H1 (cell line): ENCODE results near the gene BAX. TPM values are rescaled to one million over a fixed set of nuclear protein-coding genes. Genes with fewer than 3 reads are reported as not detected.
A peak's percentile ranks its signal among the peaks of the same experiment; 100 is the strongest.

Source experiments
- ATF2 ChIP-seq: IDR thresholded peaks from 2 replicates; pipeline ENCODE4 v1.6.1; 2012; ENCODE audit warnings: low read length, inconsistent platforms
- BACH1 ChIP-seq: IDR thresholded peaks from 2 replicates; pipeline ENCODE4 v1.6.1; 2012; ENCODE audit warnings: low read length, improper control_type of control experiment
- BRCA1 ChIP-seq: IDR thresholded peaks from 2 replicates; pipeline ENCODE4 v1.6.1; 2012; ENCODE audit warnings: low read depth, low read length, improper control_type of control experiment
- CEBPB ChIP-seq: IDR thresholded peaks from 2 replicates; pipeline ENCODE4 v1.6.1; 2012; ENCODE audit warnings: low read depth, low read length
- CHD2 ChIP-seq: IDR thresholded peaks from 2 replicates; pipeline ENCODE4 v1.6.1; 2012; ENCODE audit warnings: low read length, improper control_type of control experiment
- CREB1 ChIP-seq: IDR thresholded peaks from 2 replicates; pipeline ENCODE4 v1.6.1; 2012; ENCODE audit warnings: inconsistent platforms
- CTBP2 ChIP-seq: IDR thresholded peaks from 2 replicates; pipeline ENCODE4 v1.7.0; 2011; ENCODE audit warnings: borderline replicate concordance, mild to moderate bottlenecking, moderate library complexity, mixed read lengths, low read length; ENCODE audit not compliant: insufficient read depth, insufficient read length
- CTCF ChIP-seq, 3 experiments: IDR thresholded peaks; 1 replicate in 2 of 3; 2 replicates in 1 of 3; pipeline versions ENCODE4 v1.5.1 to v1.6.1; 2011; ENCODE audit warnings: low read length in 3 of 3, mild to moderate bottlenecking in 3 of 3, inconsistent platforms in 2 of 3, low read depth in 1 of 3, moderate library complexity in 1 of 3; ENCODE audit not compliant: insufficient read depth in 1 of 3; ENCODE audit errors: control extremely low read depth in 1 of 3
- E2F6 ChIP-seq: IDR thresholded peaks from 2 replicates; pipeline ENCODE4 v1.6.1; 2012; ENCODE audit warnings: inconsistent platforms
- EP300 ChIP-seq, 2 experiments: IDR thresholded peaks; 1 replicate in 1 of 2; 2 replicates in 1 of 2; pipeline ENCODE4 v1.6.1; 2011 to 2012; ENCODE audit warnings: low read depth in 2 of 2, low read length in 2 of 2, mild to moderate bottlenecking in 2 of 2, borderline replicate concordance in 1 of 2, inconsistent platforms in 1 of 2, moderate library complexity in 1 of 2
- JUN ChIP-seq: IDR thresholded peaks from 2 replicates; pipeline ENCODE4 v1.6.1; 2011; ENCODE audit warnings: low read depth, mild to moderate bottlenecking, improper control_type of control experiment, low read length
- JUND ChIP-seq: IDR thresholded peaks from 2 replicates; pipeline ENCODE4 v1.6.1; 2011; ENCODE audit warnings: mild to moderate bottlenecking, improper control_type of control experiment, low read length
- MAFK ChIP-seq: IDR thresholded peaks from 2 replicates; pipeline ENCODE4 v1.6.1; 2012; ENCODE audit warnings: low read depth, mild to moderate bottlenecking, improper control_type of control experiment, low read length
- MAX ChIP-seq: IDR thresholded peaks from 2 replicates; pipeline ENCODE4 v1.6.1; 2012; ENCODE audit warnings: inconsistent platforms
- POLR2A ChIP-seq, 2 experiments: IDR thresholded peaks; 1 replicate in 1 of 2; 2 replicates in 1 of 2; pipeline ENCODE4 v1.6.1; 2011; ENCODE audit warnings: low read depth in 2 of 2, low read length in 2 of 2, mild to moderate bottlenecking in 2 of 2; ENCODE audit errors: control extremely low read depth in 1 of 2
- POLR2AphosphoS5 ChIP-seq: IDR thresholded peaks from 2 replicates; pipeline ENCODE4 v1.6.1; 2011; ENCODE audit warnings: low read depth, low read length
- SP1 ChIP-seq: IDR thresholded peaks from 2 replicates; pipeline ENCODE4 v1.6.1; 2011; ENCODE audit warnings: low read depth, low read length
- TBP ChIP-seq: IDR thresholded peaks from 2 replicates; pipeline ENCODE4 v1.6.1; 2011; ENCODE audit warnings: low read depth, low read length, improper control_type of control experiment
- TCF12 ChIP-seq: IDR thresholded peaks from 2 replicates; pipeline ENCODE4 v1.6.1; 2011; ENCODE audit warnings: low read depth, mild to moderate bottlenecking, low read length
- YY1 ChIP-seq: IDR thresholded peaks from 2 replicates; pipeline ENCODE4 v1.6.1; 2011; ENCODE audit warnings: low read depth, mild to moderate bottlenecking, low read length
- polyA plus RNA-seq, 7 experiments: library from polyadenylated mRNA; depleted of rRNA in 3 of 7; stranded (reverse) in 5 of 7; unstranded in 2 of 7; fragments of >200 nt in 5 of 7; fragments of 200-250 nt in 2 of 7; gene quantifications; 1 replicate in 5 of 7; 2 replicates in 1 of 7; 4 replicates in 1 of 7; pipeline versions ENCODE4 v1.2.1 to v1.2.3, GENCODE V29; 2011 to 2013; ENCODE audit warnings: missing spikeins in 2 of 7, mixed read lengths in 2 of 7
- total RNA-seq: library from RNA; stranded (reverse); fragmentation: NEBNext Ultra II Directional; extraction: Animal tissue kit (Norgen Biotek cat#: 25700); gene quantifications from 2 replicates; pipeline ENCODE4 v1.2.1, GENCODE V29; 2021

Gene BAX
- total and polyA plus RNA-seq, 2 of the 8 experiments (the other 6 are each of a cell fraction or from before 2014, with no cell fraction given) = 257 to 346 TPM

- TF ChIP-seq ATF2 = peak; percentile 92
- peak; percentile 25; the same call in 1 of the 2 replicates for TF ChIP-seq YY1
- peak; percentile 44 for TF ChIP-seq MAX
- TF ChIP-seq BACH1 = peak; percentile 100
- peak; percentile 69 for TF ChIP-seq TBP
- peak; percentile 34 for TF ChIP-seq CREB1
- 0 out of 2 replicates have a peak, but pooled peaks have one; percentile 28 for TF ChIP-seq CEBPB
- peak; percentile 43; the same call in 1 of the 2 replicates for TF ChIP-seq CHD2
- no peak for TF ChIP-seq CTCF (IDR thresholded peaks at IDR 0.05; ENCODE audit: control extremely low read depth in 1 of 3, insufficient read depth in 1 of 3, low read depth in 1 of 3, low read length in 3 of 3)
- 0 out of 2 replicates have a peak, but pooled peaks have one; percentile 51 for TF ChIP-seq SP1
- no peak for TF ChIP-seq CTBP2
- TF ChIP-seq E2F6 = peak; percentile 62; the same call in 1 of the 2 replicates
- TF ChIP-seq TCF12 = no peak
- peak; percentile 97 for TF ChIP-seq MAFK
- peak; percentile 96 for TF ChIP-seq JUND
- TF ChIP-seq JUN = peak; percentile 95
- TF ChIP-seq POLR2AphosphoS5 = peak; percentile 78
- TF ChIP-seq EP300 (IDR thresholded peaks at IDR 0.05; ENCODE audit: borderline replicate concordance in 1 of 2, low read depth in 2 of 2, low read length in 2 of 2) = peak; percentile 14 to 42; a peak in 2 of 3 replicates
- TF ChIP-seq POLR2A (IDR thresholded peaks at IDR 0.05; ENCODE audit: control extremely low read depth in 1 of 2, low read depth in 2 of 2, low read length in 2 of 2) = peak in 1 of 2 experiments; percentile 64; a peak in 2 of 3 replicates
- TF ChIP-seq BRCA1 = no peak
Observed at GRCh38 chr19:48963371-48964204, 8.9 kb downstream of the BAX start (continued).
